Endodermal cell (in vitro differentiated cells): ENCODE results near the gene ACO2. TPM values are rescaled to one million over a fixed set of nuclear protein-coding genes. Genes with fewer than 3 reads are reported as not detected.

Experiments used
- DNase-seq: peaks from one replicate; pipeline ENCODE4 v3.0.0-alpha.2; 2017
- H3K27ac ChIP-seq: 2 replicates; pipeline ENCODE4 v1.5.1; 2013; ENCODE audit warnings: mild to moderate bottlenecking, low read depth, low read length, moderate library complexity
- H3K27me3 ChIP-seq: 2 replicates; pipeline ENCODE4 v1.6.1; 2013; ENCODE audit warnings: mild to moderate bottlenecking, low read length, moderate library complexity; ENCODE audit not compliant: insufficient read depth, control insufficient read depth, poor library complexity, severe bottlenecking
- H3K36me3 ChIP-seq: 2 replicates; pipeline ENCODE4 v1.7.0; 2013; ENCODE audit warnings: mild to moderate bottlenecking, low read length, moderate library complexity; ENCODE audit not compliant: control insufficient read depth, insufficient read depth
- H3K4me1 ChIP-seq: one replicate; pipeline ENCODE4 v1.7.0; 2013; ENCODE audit warnings: low read length; ENCODE audit not compliant: control insufficient read depth, insufficient read depth
- H3K4me3 ChIP-seq: 2 replicates; pipeline ENCODE4 v1.5.1; 2013; ENCODE audit warnings: mild to moderate bottlenecking, low read length, moderate library complexity
- H3K9ac ChIP-seq: 2 replicates; pipeline ENCODE4 v1.6.1; 2013; ENCODE audit warnings: mild to moderate bottlenecking, low read length, moderate library complexity; ENCODE audit not compliant: poor library complexity, severe bottlenecking; ENCODE audit errors: extremely low read depth
- H3K9me3 ChIP-seq: 2 replicates; pipeline ENCODE4 v1.6.1; 2013; ENCODE audit warnings: mild to moderate bottlenecking, low read length, moderate library complexity; ENCODE audit not compliant: control insufficient read depth
- H3K27ac Mint-ChIP-seq: 2 replicates; pipeline ENCODE4 v1.8.0; 2020; ENCODE audit warnings: mixed read lengths
- H3K27me3 Mint-ChIP-seq: 2 replicates; pipeline ENCODE4 v1.8.0; 2021; ENCODE audit warnings: mild to moderate bottlenecking, mixed read lengths; ENCODE audit not compliant: insufficient read depth
- H3K36me3 Mint-ChIP-seq: 2 replicates; pipeline ENCODE4 v1.8.0; 2020; ENCODE audit warnings: low read depth, mixed read lengths
- H3K4me1 Mint-ChIP-seq: 2 replicates; pipeline ENCODE4 v1.8.0; 2020; ENCODE audit warnings: mixed read lengths
- H3K4me3 Mint-ChIP-seq: 2 replicates; pipeline ENCODE4 v1.8.0; 2020; ENCODE audit warnings: mild to moderate bottlenecking, moderate library complexity, mixed read lengths
- H3K9me3 Mint-ChIP-seq: 2 replicates; pipeline ENCODE4 v1.8.0; 2020; ENCODE audit warnings: mild to moderate bottlenecking, mixed read lengths
- CTCF ChIP-seq: fragments of 200-600 bp; sonication (generic); conservative IDR thresholded peaks from 2 replicates; pipeline ENCODE4 v1.5.0; 2021; ENCODE audit warnings: antibody characterized with exemption, mild to moderate bottlenecking
- WGBS, 2 experiments: methylation state at CpG; one replicate each; pipeline versions ENCODE4 v1.1.5 to v1.1.7; 2013; ENCODE audit warnings: missing lambda C conversion rate in 2 of 2, mixed read lengths in 1 of 2; ENCODE audit not compliant: insufficient coverage in 1 of 2, insufficient read length in 1 of 2; 5-methylcytosine and 5-hydroxymethylcytosine counted together
- total RNA-seq, 2 donors: library from RNA; stranded (reverse); fragmentation: NEBNext Ultra II Directional in 1 of 2; extraction: Animal tissue kit (Norgen Biotek cat#: 25700) in 1 of 2; gene quantifications; 2 replicates in 1 of 2; 3 replicates in 1 of 2; pipeline ENCODE4 v1.2.1, GENCODE V29; 2021

Gene ACO2
- total RNA-seq, 2 donors from 2014 or later, result 69.0 to 82.3 TPM

GRCh38 chr22:41560095-41560471, 91.2 kb downstream of the ACO2 start:
- no peak overlapping the region for H3K27ac ChIP-seq
- no peak overlapping the region for H3K4me3 Mint-ChIP-seq
- H3K9me3 ChIP-seq, result no peaks in the 10 kb centered on the region
- H3K4me3 ChIP-seq, result no peak overlapping the region
- no peaks in the 10 kb centered on the region for H3K27me3 ChIP-seq
- H3K36me3 ChIP-seq, result no peaks in the 10 kb centered on the region
- H3K4me1 ChIP-seq, result peaks cover 3% of the 10 kb centered on the region
- no peak for DNase-seq
- no peaks in the 10 kb centered on the region for H3K36me3 Mint-ChIP-seq
- WGBS, 2 experiments, result 80 to 89% methylated on average over 3 to 6 of the region's 6 CpGs
- peaks cover 34% of the 10 kb centered on the region for H3K4me1 Mint-ChIP-seq
- no peak for TF ChIP-seq CTCF
- no peak overlapping the region for H3K9ac ChIP-seq
- H3K9me3 Mint-ChIP-seq, result no peaks in the 10 kb centered on the region
- no peaks in the 10 kb centered on the region for H3K27me3 Mint-ChIP-seq
- peak overlapping the region; percentile 60 for H3K27ac Mint-ChIP-seq

GRCh38 chr22:41561335-41561734, 92.4 kb downstream of the ACO2 start:
- H3K4me3 Mint-ChIP-seq, result peak overlapping the region; percentile 45
- H3K4me1 Mint-ChIP-seq, result peaks cover 34% of the 10 kb centered on the region
- no peaks in the 10 kb centered on the region for H3K27me3 ChIP-seq
- no peaks in the 10 kb centered on the region for H3K36me3 Mint-ChIP-seq
- H3K9me3 ChIP-seq, result no peaks in the 10 kb centered on the region
- H3K4me1 ChIP-seq, result peaks cover 3% of the 10 kb centered on the region
- TF ChIP-seq CTCF, result no peak
- 39 to 60% methylated on average over 5 to 9 of the region's 10 CpGs for WGBS, 2 experiments
- no peaks in the 10 kb centered on the region for H3K9me3 Mint-ChIP-seq
- DNase-seq, result peak; percentile 82
- no peak overlapping the region for H3K9ac ChIP-seq
- no peaks in the 10 kb centered on the region for H3K27me3 Mint-ChIP-seq
- H3K36me3 ChIP-seq, result no peaks in the 10 kb centered on the region
- peak overlapping the region; percentile 60 for H3K27ac Mint-ChIP-seq
- peak overlapping the region; percentile 51 for H3K27ac ChIP-seq
- no peak overlapping the region for H3K4me3 ChIP-seq

- Mint-ChIP-seq H3K4me3 (no peak overlapping the region), H3K36me3 (no peaks in the 10 kb centered on the region), H3K9me3 (no peaks in the 10 kb centered on the region), H3K27ac (no peak overlapping the region), H3K27me3 (no peaks in the 10 kb centered on the region), H3K4me1 (peaks cover 34% of the 10 kb centered on the region)
- H3K4me1 ChIP-seq, result peaks cover 3% of the 10 kb centered on the region
- no peaks in the 10 kb centered on the region for H3K36me3 ChIP-seq
- TF ChIP-seq CTCF, result no peak
- no peak overlapping the region for H3K4me3 ChIP-seq
- H3K9ac ChIP-seq, result no peak overlapping the region
- peak; percentile 58 for DNase-seq
- no peaks in the 10 kb centered on the region for H3K27me3 ChIP-seq
- WGBS, 2 experiments, result 84 to 96% methylated on average over 3 to 5 of the region's 5 CpGs
- H3K27ac ChIP-seq, result no peak overlapping the region
- H3K9me3 ChIP-seq, result no peaks in the 10 kb centered on the region
Measured at GRCh38 chr22:41561788-41562187, 92.9 kb downstream of the ACO2 start.
